Thyroid gland (tissue), 4 donors: ENCODE results near the gene CDKL5.

Experiments used
- CTCF ChIP-seq, 6 experiments: fragments of 200-600 bp in 3 of 6; fragments of 450-650 bp in 3 of 6; sonication (generic) in 3 of 6; IDR thresholded peaks; one replicate each; pipeline ENCODE4 v1.5.1; 2016 to 2019; ENCODE audit warnings: antibody characterized with exemption in 6 of 6, mild to moderate bottlenecking in 2 of 6, inconsistent platforms in 1 of 6, moderate library complexity in 1 of 6
- POLR2A ChIP-seq, 2 donors: fragments of 450-650 bp; IDR thresholded peaks; one replicate each; pipeline ENCODE4 v1.6.1; 2017; ENCODE audit warnings: antibody characterized with exemption in 2 of 2, mild to moderate bottlenecking in 2 of 2, moderate library complexity in 1 of 2

GRCh38 chrX:18643853-18644252 lies 218.4 kb downstream of the CDKL5 start:
- no peak for TF ChIP-seq CTCF (IDR thresholded peaks at IDR 0.05)
- TF ChIP-seq POLR2A (IDR thresholded peaks at IDR 0.05): no peak
